Naive thymus-derived CD8-positive, alpha-beta T cell (primary cell): ENCODE data around the gene IL6R. TPM values are rescaled to one million over a fixed set of nuclear protein-coding genes. Genes with fewer than 3 reads are reported as not detected.

Experiments
- ATAC-seq, 2 donors: fragments of 150-1000 bp; cut with Tn5 transposase in 1 of 2; sonication (Bioruptor Pico), chemical (Tn5 transposase) in 1 of 2; 1 replicate in 1 of 2; 2 replicates in 1 of 2; pipeline ENCODE4 v1.10.0; 2021; ENCODE audit warnings: mild to moderate bottlenecking in 2 of 2, moderate library complexity in 2 of 2
- POLR2A ChIA-PET: fragments of 350-600 bp; sonication (Branson Sonifier 250); formaldehyde crosslinking; loops from one replicate; lab custom pipeline; 2021; ENCODE audit warnings: antibody characterized with exemption; lab: Charles Lee
- DNase-seq, 10 donors: peaks; one replicate each; pipeline versions ENCODE4 v3.0.0 to v3.0.0-alpha.2; 2020 to 2022
- H3K27ac Mint-ChIP-seq, 10 donors: one replicate each; pipeline ENCODE4 v1.8.0; 2020 to 2022; ENCODE audit warnings: mild to moderate bottlenecking in 10 of 10, mixed read lengths in 10 of 10, moderate library complexity in 4 of 10, inconsistent platforms in 1 of 10
- H3K27me3 Mint-ChIP-seq, 5 donors: one replicate each; pipeline ENCODE4 v1.8.0; 2021 to 2022; ENCODE audit warnings: mixed read lengths in 5 of 5
- H3K36me3 Mint-ChIP-seq, 3 donors: one replicate each; pipeline ENCODE4 v1.8.0; 2020 to 2022; ENCODE audit warnings: mixed read lengths in 3 of 3, mild to moderate bottlenecking in 2 of 3, inconsistent platforms in 1 of 3
- H3K4me1 Mint-ChIP-seq, 4 donors: one replicate each; pipeline ENCODE4 v1.8.0; 2021 to 2022; ENCODE audit warnings: mixed read lengths in 4 of 4
- H3K4me3 Mint-ChIP-seq, 10 donors: one replicate each; pipeline ENCODE4 v1.8.0; 2020 to 2022; ENCODE audit warnings: mild to moderate bottlenecking in 10 of 10, mixed read lengths in 10 of 10, moderate library complexity in 6 of 10, inconsistent platforms in 1 of 10
- H3K9me3 Mint-ChIP-seq, 9 donors: one replicate each; pipeline ENCODE4 v1.8.0; 2020 to 2022; ENCODE audit warnings: mixed read lengths in 9 of 9, mild to moderate bottlenecking in 3 of 9, inconsistent platforms in 1 of 9, moderate library complexity in 1 of 9
- polyA plus RNA-seq, 3 donors: library from polyadenylated mRNA; unstranded; fragments of 300-500 nt; fragmentation: Illumina TruSeq; gene quantifications; one replicate each; pipeline ENCODE4 v1.2.3, GENCODE V29; 2021
- total RNA-seq, 8 experiments: library from RNA in 2 of 8; stranded (reverse) in 2 of 8; gene quantifications; one replicate each; pipeline ENCODE4 v1.2.3 and lab custom pipeline; 2021 to 2026

IL6R gene
- total and polyA plus RNA-seq, 5 experiments from 2014 or later = 20.1 to 49.9 (median 44.1) TPM

GRCh38 chr1:154441241-154441888, 36.2 kb downstream of the IL6R start:
- H3K4me1 Mint-ChIP-seq = peaks cover 40 to 70% (median 64%) of the 10 kb centered on the region in 4 donors
- peak overlapping the region; percentile 62 to 80 (median 73) for H3K4me3 Mint-ChIP-seq
- H3K9me3 Mint-ChIP-seq = no peaks in the 10 kb centered on the region
- DNase-seq (peak in 3 of 10 donors; percentile 32 to 47 (median 45)), ATAC-seq (peak; percentile 77 to 79)
- POLR2A ChIA-PET = interaction anchor here (0.5 to 2.8 kb wide), 9 partner anchors 13 to 55 kb away, joined by 3 to 12 read pairs (median 6); partner anchors contain the start of gene IL6R
- peak overlapping the region; percentile 87 to 98 (median 94) for H3K27ac Mint-ChIP-seq
- H3K27me3 Mint-ChIP-seq = peaks cover 0 to 4% (median 0%) of the 10 kb centered on the region in 5 donors
- H3K36me3 Mint-ChIP-seq = peaks cover 0 to 68% (median 16%) of the 10 kb centered on the region in 3 donors

- Mint-ChIP-seq H3K4me3 (peak overlapping the region; percentile 62 to 80 (median 73)), H3K27ac (peak overlapping the region; percentile 87 to 98 (median 94)), H3K4me1 (peaks cover 40 to 70% (median 65%) of the 10 kb centered on the region in 4 donors), H3K9me3 (no peaks in the 10 kb centered on the region), H3K27me3 (peaks cover 0 to 4% (median 0%) of the 10 kb centered on the region in 5 donors), H3K36me3 (peaks cover 0 to 66% (median 13%) of the 10 kb centered on the region in 3 donors)
- POLR2A ChIA-PET = interaction anchor here (0.6 to 2.8 kb wide), 10 partner anchors 9 to 598 kb away, joined by 3 to 12 read pairs (median 5); partner anchors contain the start of genes FLAD1 and IL6R
- DNase-seq (peak in 2 of 10 donors; percentile 15 to 21), ATAC-seq (peak; percentile 28 to 50)
Measured at GRCh38 chr1:154442006-154442740, 37.0 kb downstream of the IL6R start.

GRCh38 chr1:154443274-154444013, 38.3 kb downstream of the IL6R start:
- ATAC-seq (no peak), DNase-seq (no peak)
- peak overlapping the region in 1 of 10 donors; percentile 4 for H3K4me3 Mint-ChIP-seq
- H3K27ac Mint-ChIP-seq = peak overlapping the region; percentile 51 to 95 (median 68)
- POLR2A ChIA-PET = interaction anchor here (0.8 to 2.8 kb wide), 6 partner anchors 10 to 101 kb away, joined by 3 to 10 read pairs (median 4); partner anchors contain the start of gene IL6R
- H3K4me1 Mint-ChIP-seq = peaks cover 37 to 64% (median 58%) of the 10 kb centered on the region in 4 donors
- peaks cover 0 to 4% (median 0%) of the 10 kb centered on the region in 5 donors for H3K27me3 Mint-ChIP-seq
- no peaks in the 10 kb centered on the region for H3K9me3 Mint-ChIP-seq
- H3K36me3 Mint-ChIP-seq = peaks cover 0 to 65% (median 12%) of the 10 kb centered on the region in 3 donors

GRCh38 chr1:154445040-154445472, 39.9 kb downstream of the IL6R start:
- peak overlapping the region in 7 of 10 donors; percentile 24 to 75 (median 46) for H3K27ac Mint-ChIP-seq
- H3K4me1 Mint-ChIP-seq = peaks cover 29 to 50% (median 44%) of the 10 kb centered on the region in 4 donors

GRCh38 chr1:154446292-154446691, 41.1 kb downstream of the IL6R start:
- peak overlapping the region in 2 of 10 donors; percentile 30 to 38 for H3K4me3 Mint-ChIP-seq
- no peak for DNase-seq
- H3K4me1 Mint-ChIP-seq = peaks cover 26 to 43% (median 33%) of the 10 kb centered on the region in 4 donors
- H3K9me3 Mint-ChIP-seq = no peaks in the 10 kb centered on the region
- POLR2A ChIA-PET = interaction anchor here (0.5 to 1.1 kb wide), 3 partner anchors 15 to 834 kb away, joined by 3 to 4 read pairs (median 3); no protein-coding TSS in a partner anchor
- peaks cover 0 to 2% (median 0%) of the 10 kb centered on the region in 5 donors for H3K27me3 Mint-ChIP-seq
- peak overlapping the region in 3 of 10 donors; percentile 34 to 76 (median 54) for H3K27ac Mint-ChIP-seq
- H3K36me3 Mint-ChIP-seq = peaks cover 4 to 69% (median 25%) of the 10 kb centered on the region in 3 donors
- ATAC-seq = no peak

More at GRCh38 chr1:154445040-154445472, 39.9 kb downstream of the IL6R start:
- Mint-ChIP-seq H3K4me3 (peak overlapping the region in 5 of 10 donors; percentile 20 to 38 (median 36)), H3K36me3 (peaks cover 4 to 64% (median 17%) of the 10 kb centered on the region in 3 donors), H3K9me3 (no peaks in the 10 kb centered on the region), H3K27me3 (peaks cover 0 to 2% (median 0%) of the 10 kb centered on the region in 5 donors)
- peak in 1 of 10 donors; percentile 19 for DNase-seq
- POLR2A ChIA-PET = interaction anchor here (1.0 to 1.2 kb wide), 2 partner anchors 32 to 38 kb away, joined by 4 read pairs; no protein-coding TSS in a partner anchor
- no peak for ATAC-seq

- peaks cover 4 to 74% (median 27%) of the 10 kb centered on the region in 3 donors for H3K36me3 Mint-ChIP-seq
- POLR2A ChIA-PET = interaction anchor here (1.1 kb wide), 1 partner anchor 15 kb away, joined by 4 read pairs; no protein-coding TSS in a partner anchor
Measured at GRCh38 chr1:154446789-154447188, 41.6 kb downstream of the IL6R start.

GRCh38 chr1:154448331-154448811, 43.2 kb downstream of the IL6R start:
- H3K36me3 Mint-ChIP-seq = peaks cover 4 to 82% (median 32%) of the 10 kb centered on the region in 3 donors
- no peak overlapping the region for H3K4me3 Mint-ChIP-seq
- H3K9me3 Mint-ChIP-seq = no peaks in the 10 kb centered on the region
- H3K27ac Mint-ChIP-seq = peak overlapping the region in 1 of 10 donors; percentile 21
- DNase-seq (no peak), ATAC-seq (no peak)
- peaks cover 16 to 41% (median 26%) of the 10 kb centered on the region in 4 donors for H3K4me1 Mint-ChIP-seq
- no peaks in the 10 kb centered on the region for H3K27me3 Mint-ChIP-seq
- POLR2A ChIA-PET = no interaction called here

More at GRCh38 chr1:154446789-154447188, 41.6 kb downstream of the IL6R start:
- H3K4me3 Mint-ChIP-seq = no peak overlapping the region
- H3K9me3 Mint-ChIP-seq = no peaks in the 10 kb centered on the region
- H3K27me3 Mint-ChIP-seq = peaks cover 0 to 2% (median 0%) of the 10 kb centered on the region in 5 donors
- DNase-seq (no peak), ATAC-seq (no peak)
- H3K27ac Mint-ChIP-seq = no peak overlapping the region
- peaks cover 21 to 39% (median 28%) of the 10 kb centered on the region in 4 donors for H3K4me1 Mint-ChIP-seq

GRCh38 chr1:154453161-154453560, 48.0 kb downstream of the IL6R start:
- Mint-ChIP-seq H3K27ac (peak overlapping the region in 6 of 10 donors; percentile 54 to 85 (median 71)), H3K27me3 (no peaks in the 10 kb centered on the region), H3K4me1 (peaks cover 16 to 32% (median 23%) of the 10 kb centered on the region in 4 donors), H3K4me3 (peak overlapping the region in 1 of 10 donors; percentile 30), H3K9me3 (no peaks in the 10 kb centered on the region), H3K36me3 (peaks cover 9 to 91% (median 46%) of the 10 kb centered on the region in 3 donors)
- DNase-seq (no peak), ATAC-seq (no peak)
- POLR2A ChIA-PET = no interaction called here

GRCh38 chr1:154453574-154454352, 48.6 kb downstream of the IL6R start:
- H3K27ac Mint-ChIP-seq = peak overlapping the region in 9 of 10 donors; percentile 58 to 85 (median 75)
- H3K9me3 Mint-ChIP-seq = no peaks in the 10 kb centered on the region
- no peak for DNase-seq
- H3K4me3 Mint-ChIP-seq = no peak overlapping the region
- H3K27me3 Mint-ChIP-seq = no peaks in the 10 kb centered on the region
- H3K36me3 Mint-ChIP-seq = peaks cover 9 to 91% (median 45%) of the 10 kb centered on the region in 3 donors
- H3K4me1 Mint-ChIP-seq = peaks cover 16 to 32% (median 23%) of the 10 kb centered on the region in 4 donors
- ATAC-seq = no peak
- POLR2A ChIA-PET = interaction anchor here (0.7 to 0.9 kb wide), 2 partner anchors 12 to 210 kb away, joined by 3 read pairs; no protein-coding TSS in a partner anchor

GRCh38 chr1:154454386-154455120, 49.4 kb downstream of the IL6R start:
- Mint-ChIP-seq H3K27me3 (no peaks in the 10 kb centered on the region), H3K36me3 (peaks cover 9 to 89% (median 41%) of the 10 kb centered on the region in 3 donors), H3K27ac (peak overlapping the region in 6 of 10 donors; percentile 44 to 83 (median 70)), H3K4me3 (no peak overlapping the region), H3K4me1 (peaks cover 16 to 32% (median 23%) of the 10 kb centered on the region in 4 donors), H3K9me3 (no peaks in the 10 kb centered on the region)
- ATAC-seq (no peak), DNase-seq (no peak)
- POLR2A ChIA-PET = interaction anchor here (0.7 to 0.9 kb wide), 2 partner anchors 13 to 210 kb away, joined by 3 read pairs; no protein-coding TSS in a partner anchor
